ENCODE data around the gene TGIF2. TPM values are rescaled to one million over a fixed set of nuclear protein-coding genes. Genes with fewer than 3 reads are reported as not detected.

TGIF2 gene
- total and polyA plus RNA-seq, 2 of the 13 experiments (the other 11 are each of a cell fraction or from before 2014, with no cell fraction given) = 41.3 to 53.9 TPM

- TF ChIP-seq ZNF543 (CRISPR knock-in tag; IDR thresholded peaks at IDR 0.05) (no peak), ZNF333 (CRISPR knock-in tag; IDR thresholded peaks at IDR 0.05; ENCODE audit: borderline replicate concordance) (no peak), GABPB1 (CRISPR knock-in tag; IDR thresholded peaks at IDR 0.05) (no peak), ATF4 (CRISPR knock-in tag; IDR thresholded peaks at IDR 0.05) (0 out of 4 replicates have a peak, but pooled peaks of 1 of the 2 experiments have one; percentile 24), HNF4A (CRISPR knock-in tag; IDR thresholded peaks at IDR 0.05) (no peak), ZNF317 (CRISPR knock-in tag; IDR thresholded peaks at IDR 0.05) (no peak), ZNF282 (IDR thresholded peaks at IDR 0.05; ENCODE audit: partially characterized antibody) (no peak), ASH2L (IDR thresholded peaks at IDR 0.05; ENCODE audit: insufficient read length, low read depth, low read length) (no peak), AGO1 (IDR thresholded peaks at IDR 0.05; ENCODE audit: low read depth, low read length, poor library complexity, severe bottlenecking) (no peak), XRCC5 (optimal IDR thresholded peaks at IDR 0.05; ENCODE audit: low read length) (no peak), ZNF33A (CRISPR knock-in tag; IDR thresholded peaks at IDR 0.05; ENCODE audit: borderline replicate concordance) (no peak), ZNF501 (CRISPR knock-in tag; IDR thresholded peaks at IDR 0.05) (no peak), GTF3A (CRISPR knock-in tag; conservative IDR thresholded peaks at IDR 0.05) (no peak), MBNL3 (CRISPR knock-in tag; conservative IDR thresholded peaks at IDR 0.05) (no peak), ZHX2 (IDR thresholded peaks at IDR 0.05; ENCODE audit: low read depth) (0 out of 2 replicates have a peak, but pooled peaks have one; percentile 15), ZHX2 (CRISPR knock-in tag; IDR thresholded peaks at IDR 0.05; ENCODE audit: borderline replicate concordance) (no peak), YY1 (IDR thresholded peaks at IDR 0.05; ENCODE audit: insufficient read depth, insufficient replicate concordance, low read depth, low read length) (no peak), ZNF251 (CRISPR knock-in tag; IDR thresholded peaks at IDR 0.05) (no peak), ZFX (CRISPR knock-in tag; IDR thresholded peaks at IDR 0.05; ENCODE audit: low read depth) (no peak), ZNF782 (CRISPR knock-in tag; IDR thresholded peaks at IDR 0.05; ENCODE audit: borderline replicate concordance) (no peak), DR1 (CRISPR knock-in tag; IDR thresholded peaks at IDR 0.05) (no peak), ZNF124 (CRISPR knock-in tag; IDR thresholded peaks at IDR 0.05) (no peak), ZSCAN5A (CRISPR knock-in tag; IDR thresholded peaks at IDR 0.05; ENCODE audit: borderline replicate concordance) (no peak), HNRNPL (IDR thresholded peaks at IDR 0.05; ENCODE audit: low read depth, low read length) (no peak)
Observed at GRCh38 chr20:36628076-36628475, 54.7 kb downstream of the TGIF2 start (continued).
